C4-2B (cell line): ENCODE data around the gene TFAP2E.

Experiments
- ZFX ChIP-seq: fragments of 450-650 bp; IDR thresholded peaks from 2 replicates; pipeline ENCODE4 v1.6.1; 2017
- TF ChIP-seq, protein P1 (sequence below): fragments of 450-650 bp; conservative IDR thresholded peaks from 2 replicates; pipeline ENCODE4 v1.5.1; 2017; ENCODE audit warnings: mild to moderate bottlenecking

DNA sequence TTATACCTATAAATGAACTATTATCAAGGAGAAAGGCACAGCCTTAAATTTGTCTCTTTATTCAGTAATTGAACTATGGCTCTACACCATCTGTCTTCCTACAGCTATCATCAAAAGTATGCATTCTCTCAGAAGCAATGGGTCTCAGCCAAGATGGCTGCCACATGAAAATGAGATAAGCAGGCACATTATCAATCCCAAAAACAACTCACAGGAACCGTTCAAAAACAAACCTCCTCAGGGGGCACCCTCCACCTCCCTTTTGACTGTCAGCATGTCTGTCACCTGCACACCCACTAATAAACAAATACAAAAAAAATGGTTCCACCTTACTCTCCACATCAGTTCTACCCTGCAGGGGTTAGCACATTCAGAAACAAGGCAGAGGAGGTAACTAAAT, 39.5 kb upstream of the TFAP2E start:
- TF ChIP-seq, protein P1, sequence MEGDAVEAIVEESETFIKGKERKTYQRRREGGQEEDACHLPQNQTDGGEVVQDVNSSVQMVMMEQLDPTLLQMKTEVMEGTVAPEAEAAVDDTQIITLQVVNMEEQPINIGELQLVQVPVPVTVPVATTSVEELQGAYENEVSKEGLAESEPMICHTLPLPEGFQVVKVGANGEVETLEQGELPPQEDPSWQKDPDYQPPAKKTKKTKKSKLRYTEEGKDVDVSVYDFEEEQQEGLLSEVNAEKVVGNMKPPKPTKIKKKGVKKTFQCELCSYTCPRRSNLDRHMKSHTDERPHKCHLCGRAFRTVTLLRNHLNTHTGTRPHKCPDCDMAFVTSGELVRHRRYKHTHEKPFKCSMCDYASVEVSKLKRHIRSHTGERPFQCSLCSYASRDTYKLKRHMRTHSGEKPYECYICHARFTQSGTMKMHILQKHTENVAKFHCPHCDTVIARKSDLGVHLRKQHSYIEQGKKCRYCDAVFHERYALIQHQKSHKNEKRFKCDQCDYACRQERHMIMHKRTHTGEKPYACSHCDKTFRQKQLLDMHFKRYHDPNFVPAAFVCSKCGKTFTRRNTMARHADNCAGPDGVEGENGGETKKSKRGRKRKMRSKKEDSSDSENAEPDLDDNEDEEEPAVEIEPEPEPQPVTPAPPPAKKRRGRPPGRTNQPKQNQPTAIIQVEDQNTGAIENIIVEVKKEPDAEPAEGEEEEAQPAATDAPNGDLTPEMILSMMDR = no peak
- TF ChIP-seq ZFX = no peak
